NCI-H82 treated with DMSO at 0.1 percent for 48 hours (cell line): ENCODE measurements around the gene CIAO3.

ENCODE experiments used
- DNase-seq: peaks from one replicate; lab custom pipeline; 2025; ENCODE audit not compliant: unreplicated experiment; lab: John Stamatoyannopoulos, UW

Gene CIAO3

GRCh38 chr16:725041-725376, 15.8 kb downstream of the CIAO3 start:
- DNase-seq = no peak

GRCh38 chr16:724188-725040, 16.4 kb downstream of the CIAO3 start:
- no peak for DNase-seq

GRCh38 chr16:723695-724094, 17.1 kb downstream of the CIAO3 start:
- no peak for DNase-seq

GRCh38 chr16:722835-723633, 17.8 kb downstream of the CIAO3 start:
- DNase-seq = no peak

- DNase-seq = no peak
These were observed 18.8 kb downstream of the CIAO3 start for GRCh38 chr16:721765-722540.

- peak; percentile 76 for DNase-seq
These were observed 19.6 kb downstream of the CIAO3 start, which contains the start of gene ANTKMT for GRCh38 chr16:720990-721764. TSS of gene ANTKMT (plus strand) at chr16:721146. CDS start at chr16:721275, 129 bp downstream.

- DNase-seq = peak; percentile 83
These were observed 20.3 kb downstream of the CIAO3 start for GRCh38 chr16:720447-720989.

- no peak for DNase-seq
These were observed 20.9 kb downstream of the CIAO3 start for GRCh38 chr16:719815-720446.

- no peak for DNase-seq
These were observed 21.9 kb downstream of the CIAO3 start for GRCh38 chr16:718922-719321.

- DNase-seq = no peak
These were observed 22.4 kb downstream of the CIAO3 start for GRCh38 chr16:718389-718788.

GRCh38 chr16:717450-718245, 23.1 kb downstream of the CIAO3 start:
- no peak for DNase-seq

GRCh38 chr16:716768-717325, 23.9 kb downstream of the CIAO3 start:
- DNase-seq = no peak

GRCh38 chr16:716200-716568, 24.6 kb downstream of the CIAO3 start:
- no peak for DNase-seq

- DNase-seq = no peak
These were observed 25.2 kb downstream of the CIAO3 start for GRCh38 chr16:715477-716199.

- peak; percentile 39 for DNase-seq
These were observed 26.0 kb downstream of the CIAO3 start, which contains the start of gene METRN for GRCh38 chr16:714558-715476. TSS of gene METRN (plus strand) at chr16:715118. CDS start at chr16:715290, 172 bp downstream.

- no peak for DNase-seq
These were observed 26.7 kb downstream of the CIAO3 start for GRCh38 chr16:714079-714478.

- peak; percentile 5 for DNase-seq
These were observed 28.0 kb downstream of the CIAO3 start for GRCh38 chr16:712740-713250.
